ENCODE measurements around the gene SLC4A7.
"Not testable (repeated sequence)": the region's sequence is repeated elsewhere in the genome, so short reads cannot be mapped to it uniquely, and the experiment has no call there.

SLC4A7 gene

GRCh38 chr3:27328982-27329762 lies 155.0 kb downstream of the SLC4A7 start:
- in situ Hi-C loops (cut with MboI; ENCODE audit: low sequenced_read_pairs), result not testable (repeated sequence)

- in situ Hi-C loops (cut with MboI; ENCODE audit: low sequenced_read_pairs), result no loop called here
These were observed 157.3 kb downstream of the SLC4A7 start for GRCh38 chr3:27326629-27327545.

- in situ Hi-C loops (cut with MboI; ENCODE audit: low sequenced_read_pairs), result no loop called here
These were observed 158.0 kb downstream of the SLC4A7 start for GRCh38 chr3:27326202-27326601.

GRCh38 chr3:27325419-27325818 lies 158.8 kb downstream of the SLC4A7 start:
- in situ Hi-C loops (cut with MboI; ENCODE audit: low sequenced_read_pairs), result no loop called here

- in situ Hi-C loops (cut with MboI; ENCODE audit: low sequenced_read_pairs), result no loop called here
These were observed 159.5 kb downstream of the SLC4A7 start for GRCh38 chr3:27324686-27325085.

GRCh38 chr3:27323087-27323570 lies 161.1 kb downstream of the SLC4A7 start:
- in situ Hi-C loops (cut with MboI; ENCODE audit: low sequenced_read_pairs), result no loop called here

All from HL-60/S4 treated with retinoic acid at 250 ng/mL for 4 days and 3 days (cell line).